Naive thymus-derived CD8-positive, alpha-beta T cell (primary cell): ENCODE measurements around the gene KLHL29. TPM values are rescaled to one million over a fixed set of nuclear protein-coding genes. Genes with fewer than 3 reads are reported as not detected.
A peak's percentile ranks its signal among the peaks of the same experiment; 100 is the strongest.

Experiments
- ATAC-seq, 2 donors: fragments of 150-1000 bp; cut with Tn5 transposase in 1 of 2; sonication (Bioruptor Pico), chemical (Tn5 transposase) in 1 of 2; 1 replicate in 1 of 2; 2 replicates in 1 of 2; pipeline ENCODE4 v1.10.0; 2021; ENCODE audit warnings: mild to moderate bottlenecking in 2 of 2, moderate library complexity in 2 of 2
- POLR2A ChIA-PET: fragments of 350-600 bp; sonication (Branson Sonifier 250); formaldehyde crosslinking; loops from one replicate; lab custom pipeline; 2021; ENCODE audit warnings: antibody characterized with exemption; lab: Charles Lee
- DNase-seq, 10 donors: peaks; one replicate each; pipeline versions ENCODE4 v3.0.0 to v3.0.0-alpha.2; 2020 to 2022
- H3K27ac Mint-ChIP-seq, 10 donors: one replicate each; pipeline ENCODE4 v1.8.0; 2020 to 2022; ENCODE audit warnings: mild to moderate bottlenecking in 10 of 10, mixed read lengths in 10 of 10, moderate library complexity in 4 of 10, inconsistent platforms in 1 of 10
- H3K27me3 Mint-ChIP-seq, 5 donors: one replicate each; pipeline ENCODE4 v1.8.0; 2021 to 2022; ENCODE audit warnings: mixed read lengths in 5 of 5
- H3K36me3 Mint-ChIP-seq, 3 donors: one replicate each; pipeline ENCODE4 v1.8.0; 2020 to 2022; ENCODE audit warnings: mixed read lengths in 3 of 3, mild to moderate bottlenecking in 2 of 3, inconsistent platforms in 1 of 3
- H3K4me1 Mint-ChIP-seq, 4 donors: one replicate each; pipeline ENCODE4 v1.8.0; 2021 to 2022; ENCODE audit warnings: mixed read lengths in 4 of 4
- H3K4me3 Mint-ChIP-seq, 10 donors: one replicate each; pipeline ENCODE4 v1.8.0; 2020 to 2022; ENCODE audit warnings: mild to moderate bottlenecking in 10 of 10, mixed read lengths in 10 of 10, moderate library complexity in 6 of 10, inconsistent platforms in 1 of 10
- H3K9me3 Mint-ChIP-seq, 9 donors: one replicate each; pipeline ENCODE4 v1.8.0; 2020 to 2022; ENCODE audit warnings: mixed read lengths in 9 of 9, mild to moderate bottlenecking in 3 of 9, inconsistent platforms in 1 of 9, moderate library complexity in 1 of 9
- polyA plus RNA-seq, 3 donors: library from polyadenylated mRNA; unstranded; fragments of 300-500 nt; fragmentation: Illumina TruSeq; gene quantifications; one replicate each; pipeline ENCODE4 v1.2.3, GENCODE V29; 2021
- total RNA-seq, 8 experiments: library from RNA in 2 of 8; stranded (reverse) in 2 of 8; gene quantifications; one replicate each; pipeline ENCODE4 v1.2.3 and lab custom pipeline; 2021 to 2026

The KLHL29 gene
- total and polyA plus RNA-seq, 5 experiments from 2014 or later: 0.02 to 1.7 (median 0.14) TPM

DNA sequence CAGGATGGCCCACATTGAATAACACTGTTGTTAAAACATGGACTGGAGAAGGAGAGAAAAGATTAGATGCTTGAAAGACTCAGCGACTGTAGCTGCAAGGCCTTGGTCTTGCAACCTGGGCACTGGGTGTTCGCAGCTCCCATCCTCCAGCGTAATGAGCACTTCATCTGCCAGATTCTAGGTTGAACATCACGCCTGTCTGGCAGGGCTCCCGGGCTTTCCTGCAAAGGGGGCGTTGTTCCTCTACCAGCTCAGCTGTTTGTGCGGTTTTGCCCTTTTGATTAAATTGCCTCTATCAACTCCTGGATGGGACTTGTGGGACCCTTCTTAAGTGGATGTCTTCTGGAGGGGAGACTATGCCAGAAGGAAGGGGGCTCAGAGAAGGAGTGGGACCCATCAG, 215.4 kb downstream of the KLHL29 start:
- H3K27ac Mint-ChIP-seq: no peak overlapping the region
- H3K27me3 Mint-ChIP-seq: peaks cover 0 to 2% (median under 1%) of the 10 kb centered on the region in 5 donors
- H3K9me3 Mint-ChIP-seq: peaks cover 0 to 2% (median 0%) of the 10 kb centered on the region in 9 donors
- DNase-seq: no peak
- no peak for ATAC-seq
- no peak overlapping the region for H3K4me3 Mint-ChIP-seq
- H3K4me1 Mint-ChIP-seq: no peaks in the 10 kb centered on the region
- POLR2A ChIA-PET: no interaction called here
- H3K36me3 Mint-ChIP-seq: peaks cover 0 to 4% (median 0%) of the 10 kb centered on the region in 3 donors

DNA sequence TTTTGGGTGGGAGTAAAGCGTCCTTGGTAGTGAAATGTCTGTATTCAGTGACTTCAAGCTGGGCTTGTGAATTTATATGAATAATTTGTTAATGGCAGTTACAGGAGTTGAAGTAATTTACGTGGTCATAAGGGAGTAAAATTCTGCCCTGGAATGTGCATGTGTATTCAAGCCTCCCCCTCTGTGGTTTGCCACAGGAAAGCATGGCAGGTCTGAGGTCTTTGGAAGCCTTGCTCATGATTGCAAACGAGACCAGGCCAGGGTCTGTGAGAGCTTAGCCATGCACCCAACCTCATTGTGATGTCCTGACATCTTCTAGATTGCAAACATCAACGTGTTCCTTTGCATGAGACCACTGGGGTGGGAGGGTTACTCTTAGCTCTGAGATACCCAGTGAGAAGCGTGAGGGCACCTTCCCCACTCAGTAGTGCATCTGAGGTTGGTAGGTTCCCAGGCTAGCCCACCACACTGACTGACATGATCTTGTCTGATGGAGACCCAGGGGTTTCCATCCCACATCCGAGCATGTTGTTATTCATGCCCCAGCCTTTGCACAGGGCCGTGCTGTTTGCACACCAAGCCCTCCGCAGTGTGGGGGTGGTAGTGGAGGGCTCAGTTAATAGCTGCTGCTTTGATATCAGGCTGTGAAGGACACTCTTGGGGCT, 216.5 kb downstream of the KLHL29 start:
- DNase-seq (no peak), ATAC-seq (no peak)
- POLR2A ChIA-PET: no interaction called here
- peaks cover 0 to 12% (median 4%) of the 10 kb centered on the region in 9 donors for H3K9me3 Mint-ChIP-seq
- peaks cover 0 to 3% (median 1%) of the 10 kb centered on the region in 5 donors for H3K27me3 Mint-ChIP-seq
- peaks cover 0 to 8% (median 7%) of the 10 kb centered on the region in 3 donors for H3K36me3 Mint-ChIP-seq
- no peak overlapping the region for H3K4me3 Mint-ChIP-seq
- H3K27ac Mint-ChIP-seq: peak overlapping the region in 1 of 10 donors; percentile 17
- H3K4me1 Mint-ChIP-seq: no peaks in the 10 kb centered on the region

DNA sequence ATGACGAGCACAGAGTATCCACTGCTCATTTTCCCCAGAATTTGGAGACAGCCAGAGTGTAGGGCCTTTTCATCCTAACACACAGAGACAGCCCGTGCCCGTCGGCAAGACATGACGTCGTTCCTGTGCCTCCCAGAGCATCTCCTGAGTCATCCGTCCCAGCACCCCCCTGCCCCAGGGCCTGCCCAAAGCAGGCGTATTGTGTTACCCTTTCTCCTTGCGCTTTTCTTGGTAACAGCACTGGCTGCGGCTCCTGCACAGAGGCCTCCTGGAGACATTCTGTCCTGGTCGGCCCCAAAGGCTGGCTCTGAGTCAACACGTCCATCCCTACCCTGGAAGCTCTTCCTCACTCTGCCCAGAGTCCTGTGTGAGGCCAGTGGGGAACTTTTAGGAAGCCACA, 217.1 kb downstream of the KLHL29 start:
- Mint-ChIP-seq H3K36me3 (peaks cover 0 to 13% (median 8%) of the 10 kb centered on the region in 3 donors), H3K4me1 (no peaks in the 10 kb centered on the region)

DNA sequence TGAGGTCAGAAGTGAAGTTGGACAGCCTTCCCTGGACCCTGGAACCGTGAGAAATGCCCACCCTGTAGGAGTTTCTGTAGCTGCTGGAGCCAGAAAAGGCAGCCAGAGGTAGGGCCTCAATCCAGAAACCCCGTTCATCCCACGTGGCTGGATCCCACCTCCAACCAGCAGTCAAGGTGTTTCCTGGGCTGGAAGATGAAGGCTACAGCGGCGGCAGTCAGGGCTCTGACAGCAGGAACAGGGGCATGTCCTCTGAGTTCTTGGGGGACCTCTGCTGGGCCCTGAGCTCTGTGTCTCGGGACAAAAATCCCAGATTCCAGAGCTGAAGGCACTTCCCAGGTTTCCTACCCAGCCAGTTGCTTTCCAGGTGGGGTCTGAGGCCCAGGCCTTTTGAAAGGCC, 218.2 kb downstream of the KLHL29 start:
- Mint-ChIP-seq H3K4me3 (no peak overlapping the region), H3K27me3 (peaks cover 0 to 6% (median 1%) of the 10 kb centered on the region in 5 donors), H3K36me3 (peaks cover 0 to 15% (median 8%) of the 10 kb centered on the region in 3 donors), H3K9me3 (peaks cover 0 to 23% (median 9%) of the 10 kb centered on the region in 9 donors), H3K27ac (no peak overlapping the region), H3K4me1 (no peaks in the 10 kb centered on the region)
- ATAC-seq: no peak
- POLR2A ChIA-PET: no interaction called here
- no peak for DNase-seq

More for the DNA sequence above, 217.1 kb downstream of the KLHL29 start:
- Mint-ChIP-seq H3K9me3 (peaks cover 0 to 19% (median 9%) of the 10 kb centered on the region in 9 donors), H3K4me3 (no peak overlapping the region), H3K27me3 (peaks cover 0 to 6% (median 1%) of the 10 kb centered on the region in 5 donors), H3K27ac (no peak overlapping the region)
- DNase-seq: no peak
- POLR2A ChIA-PET: no interaction called here
- ATAC-seq: no peak

DNA sequence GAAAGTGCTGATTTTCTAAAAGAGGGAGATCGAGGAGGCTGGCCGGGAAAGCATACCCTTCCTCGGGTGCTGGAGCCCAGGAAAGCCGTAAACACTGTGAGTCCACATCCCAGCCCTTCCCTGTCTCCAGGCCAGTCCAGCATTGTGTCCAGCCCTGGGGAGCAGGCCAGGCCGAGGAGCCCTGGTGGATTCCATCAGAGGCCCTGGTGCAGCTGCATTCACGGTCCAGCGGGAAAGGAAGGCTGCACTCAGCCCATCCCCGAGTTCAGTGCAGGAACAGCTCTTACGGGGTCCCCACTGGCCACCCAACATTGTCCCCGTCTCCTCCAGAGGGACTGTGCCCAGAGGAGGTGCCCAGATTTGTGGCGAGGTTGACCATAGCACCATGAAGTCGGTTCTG, 218.6 kb downstream of the KLHL29 start:
- peaks cover 0 to 23% (median 9%) of the 10 kb centered on the region in 9 donors for H3K9me3 Mint-ChIP-seq
- ATAC-seq (no peak), DNase-seq (no peak)
- H3K4me1 Mint-ChIP-seq: no peaks in the 10 kb centered on the region
- H3K27ac Mint-ChIP-seq: no peak overlapping the region
- no peak overlapping the region for H3K4me3 Mint-ChIP-seq
- peaks cover 0 to 6% (median 1%) of the 10 kb centered on the region in 5 donors for H3K27me3 Mint-ChIP-seq
- peaks cover 0 to 15% (median 8%) of the 10 kb centered on the region in 3 donors for H3K36me3 Mint-ChIP-seq
- POLR2A ChIA-PET: no interaction called here

DNA sequence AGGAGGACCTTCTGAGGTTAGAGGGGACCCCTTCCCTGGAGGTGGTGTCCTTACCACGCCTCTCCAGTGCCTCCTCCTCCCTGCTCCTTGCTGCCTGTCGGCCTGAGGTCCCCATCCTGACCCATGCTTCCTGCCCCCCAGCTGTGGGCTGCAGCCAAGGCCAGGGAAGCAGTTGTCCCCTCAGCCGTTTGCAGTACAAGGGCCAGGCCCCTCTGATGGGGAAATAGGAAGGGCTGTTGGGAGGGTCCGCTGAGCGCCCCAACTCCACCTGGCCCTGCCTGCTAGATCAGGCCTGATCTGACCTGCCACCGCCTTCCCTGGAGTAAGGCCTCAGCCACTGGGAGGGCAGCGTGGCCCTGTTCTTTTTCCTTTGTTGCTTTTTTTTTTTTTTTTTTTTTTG, 219.8 kb downstream of the KLHL29 start:
- DNase-seq (no peak), ATAC-seq (no peak)
- POLR2A ChIA-PET: no interaction called here
- peaks cover 2 to 10% (median 6%) of the 10 kb centered on the region in 5 donors for H3K27me3 Mint-ChIP-seq
- no peak overlapping the region for H3K27ac Mint-ChIP-seq
- H3K9me3 Mint-ChIP-seq: peaks cover 0 to 23% (median 9%) of the 10 kb centered on the region in 9 donors
- peaks cover 0 to 5% (median 0%) of the 10 kb centered on the region in 4 donors for H3K4me1 Mint-ChIP-seq
- peaks cover 0 to 15% (median 8%) of the 10 kb centered on the region in 3 donors for H3K36me3 Mint-ChIP-seq
- no peak overlapping the region for H3K4me3 Mint-ChIP-seq

DNA sequence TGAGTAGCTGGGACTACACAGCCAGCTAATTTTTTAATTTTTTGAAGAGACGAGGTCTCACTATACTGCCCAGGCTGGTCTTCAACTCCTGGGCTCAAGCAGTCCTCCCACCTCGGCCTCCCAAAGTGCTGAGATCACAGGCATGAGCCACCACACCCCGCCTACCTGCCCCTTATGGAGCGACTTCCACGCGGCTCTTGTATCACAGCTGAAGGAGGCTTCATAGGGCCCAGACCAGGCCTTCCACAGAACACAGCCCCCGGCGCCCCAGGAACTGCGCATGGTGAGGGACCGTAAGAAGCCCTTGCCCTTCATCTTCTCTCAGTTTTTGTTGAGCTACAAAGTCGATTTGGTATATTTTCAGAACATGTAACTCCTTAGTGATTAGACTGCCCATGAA, 220.3 kb downstream of the KLHL29 start:
- POLR2A ChIA-PET: no interaction called here
- Mint-ChIP-seq H3K36me3 (peaks cover 0 to 15% (median 8%) of the 10 kb centered on the region in 3 donors), H3K4me3 (no peak overlapping the region), H3K27ac (no peak overlapping the region), H3K9me3 (peaks cover 0 to 23% (median 9%) of the 10 kb centered on the region in 9 donors), H3K27me3 (peaks cover 2 to 10% (median 6%) of the 10 kb centered on the region in 5 donors), H3K4me1 (peaks cover 0 to 5% (median 0%) of the 10 kb centered on the region in 4 donors)
- no peak for DNase-seq
- no peak for ATAC-seq

DNA sequence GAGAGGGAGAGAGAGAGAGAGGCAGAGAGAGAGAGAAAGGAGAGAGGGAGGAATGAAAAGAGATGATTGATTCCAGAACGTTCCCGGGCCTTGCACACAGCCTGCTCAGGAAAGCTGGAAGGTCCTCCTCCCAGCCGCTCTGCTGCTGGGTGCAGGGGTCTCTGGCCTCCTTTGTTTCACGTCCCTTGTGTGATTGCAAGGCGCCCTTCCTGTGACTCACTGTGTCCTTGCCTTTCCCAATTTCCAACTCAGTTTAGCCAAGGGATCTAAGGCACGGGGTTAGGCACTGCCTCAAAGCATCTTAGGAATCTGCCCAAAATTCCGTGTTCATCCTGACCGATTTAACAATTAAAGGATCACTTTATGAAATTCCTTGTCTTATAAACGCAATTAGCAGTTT, 221.2 kb downstream of the KLHL29 start:
- H3K9me3 Mint-ChIP-seq: peaks cover 0 to 31% (median 9%) of the 10 kb centered on the region in 9 donors
- peaks cover 0 to 5% (median 0%) of the 10 kb centered on the region in 4 donors for H3K4me1 Mint-ChIP-seq
- POLR2A ChIA-PET: no interaction called here

DNA sequence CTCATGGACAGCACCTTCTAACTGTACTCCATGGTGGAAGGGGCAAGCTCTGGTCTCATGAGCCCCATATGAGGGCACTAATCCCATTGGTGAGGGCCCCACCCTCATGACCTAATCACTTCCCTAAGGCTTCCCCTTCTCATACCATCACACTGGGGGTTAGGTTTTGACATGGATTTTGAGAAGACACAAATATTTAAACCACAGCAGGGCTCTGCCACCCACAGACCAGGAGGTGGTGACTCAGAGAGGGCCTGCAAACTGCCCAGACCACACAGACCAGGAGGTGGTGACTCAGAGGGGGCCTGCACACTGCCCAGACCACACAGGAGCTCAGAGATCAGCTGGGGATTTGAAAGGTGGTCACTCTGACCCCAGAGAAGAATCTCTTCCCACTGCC, 222.0 kb downstream of the KLHL29 start:
- ATAC-seq (no peak), DNase-seq (peak in 1 of 10 donors; percentile 13)
- peaks cover 2 to 10% (median 6%) of the 10 kb centered on the region in 5 donors for H3K27me3 Mint-ChIP-seq
- POLR2A ChIA-PET: no interaction called here
- H3K36me3 Mint-ChIP-seq: peaks cover 0 to 22% (median 17%) of the 10 kb centered on the region in 3 donors
- peaks cover 0 to 7% (median 0%) of the 10 kb centered on the region in 4 donors for H3K4me1 Mint-ChIP-seq
- H3K27ac Mint-ChIP-seq: no peak overlapping the region
- H3K4me3 Mint-ChIP-seq: no peak overlapping the region
- H3K9me3 Mint-ChIP-seq: peaks cover 1 to 39% (median 14%) of the 10 kb centered on the region in 9 donors

More for the DNA sequence above, 221.2 kb downstream of the KLHL29 start:
- Mint-ChIP-seq H3K4me3 (no peak overlapping the region), H3K36me3 (peaks cover 0 to 15% (median 9%) of the 10 kb centered on the region in 3 donors), H3K27ac (no peak overlapping the region), H3K27me3 (peaks cover 2 to 10% (median 6%) of the 10 kb centered on the region in 5 donors)
- no peak for DNase-seq
- no peak for ATAC-seq

DNA sequence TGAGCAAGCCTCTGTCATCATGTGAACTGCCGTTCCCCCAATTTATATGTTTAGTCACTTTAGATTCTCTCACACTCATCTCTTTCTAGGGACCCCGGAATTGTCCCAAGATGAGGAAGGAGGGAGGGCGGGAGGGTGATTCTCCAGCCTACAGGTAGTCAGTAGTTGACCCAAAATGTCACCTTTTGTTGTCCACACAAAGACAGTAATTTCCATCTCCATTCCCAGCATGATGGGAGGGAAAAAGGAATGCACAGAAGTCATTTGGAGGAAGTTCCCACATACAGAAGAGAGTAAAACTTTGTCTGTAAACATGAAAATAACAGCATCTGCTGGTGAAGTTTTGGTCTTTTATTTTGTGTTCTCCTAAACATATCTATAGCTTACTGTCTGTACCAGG, 222.9 kb downstream of the KLHL29 start:
- Mint-ChIP-seq H3K4me1 (peaks cover 1 to 8% (median 2%) of the 10 kb centered on the region in 4 donors), H3K27ac (no peak overlapping the region), H3K36me3 (peaks cover 0 to 24% (median 17%) of the 10 kb centered on the region in 3 donors), H3K27me3 (peaks cover 2 to 10% (median 6%) of the 10 kb centered on the region in 5 donors), H3K4me3 (no peak overlapping the region), H3K9me3 (peaks cover 2 to 41% (median 14%) of the 10 kb centered on the region in 9 donors)
- ATAC-seq (no peak), DNase-seq (no peak)
- POLR2A ChIA-PET: no interaction called here

DNA sequence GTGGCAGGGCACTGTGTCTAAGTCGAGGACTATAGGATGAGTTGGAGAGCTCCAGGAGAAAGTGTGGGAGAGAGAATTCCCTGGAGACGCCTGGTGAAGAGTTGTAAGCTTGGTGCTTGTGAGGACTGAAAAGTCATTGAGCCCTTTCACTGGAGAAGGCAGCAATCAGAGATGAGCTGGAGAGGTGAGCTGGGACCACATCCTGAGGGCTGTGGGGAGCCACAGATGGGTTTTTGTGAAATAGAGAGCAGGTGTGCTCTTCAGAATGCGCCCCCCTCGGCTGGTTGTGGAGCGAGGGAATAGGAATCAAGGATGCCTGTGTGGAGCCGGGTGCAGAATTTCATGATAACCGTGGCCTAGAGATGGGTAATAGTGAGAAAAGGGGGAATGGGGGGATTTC, 224.3 kb downstream of the KLHL29 start:
- Mint-ChIP-seq H3K27me3 (peaks cover 2 to 10% (median 6%) of the 10 kb centered on the region in 5 donors), H3K4me1 (peaks cover 9 to 12% (median 11%) of the 10 kb centered on the region in 4 donors), H3K4me3 (no peak overlapping the region), H3K27ac (no peak overlapping the region), H3K9me3 (peaks cover 2 to 41% (median 14%) of the 10 kb centered on the region in 9 donors), H3K36me3 (peaks cover 0 to 24% (median 17%) of the 10 kb centered on the region in 3 donors)
- no peak for ATAC-seq
- DNase-seq: peak in 1 of 10 donors; percentile 27
- POLR2A ChIA-PET: no interaction called here

DNA sequence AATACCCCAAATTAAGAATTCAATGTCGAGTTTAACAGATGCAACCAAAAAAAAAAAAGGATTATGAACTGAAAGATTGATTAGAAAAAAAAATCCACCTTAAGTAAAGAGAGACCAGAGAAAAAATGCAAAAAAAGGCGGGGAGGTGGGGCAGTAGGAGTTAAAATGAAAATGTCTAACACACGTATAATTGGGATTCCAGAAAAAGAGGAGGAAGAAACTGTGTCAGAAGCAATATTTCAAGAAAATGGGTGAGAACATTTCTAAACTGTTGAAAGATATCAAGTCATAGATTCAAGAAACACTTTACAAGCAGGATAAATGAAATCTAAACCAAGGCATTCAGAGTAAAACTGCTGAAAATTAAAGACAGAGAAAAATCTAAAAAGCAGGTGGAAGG, 226.9 kb downstream of the KLHL29 start:
- DNase-seq (no peak), ATAC-seq (no peak)
- H3K27ac Mint-ChIP-seq: no peak overlapping the region
- H3K4me1 Mint-ChIP-seq: peaks cover 18 to 32% (median 20%) of the 10 kb centered on the region in 4 donors
- peaks cover 2 to 10% (median 4%) of the 10 kb centered on the region in 5 donors for H3K27me3 Mint-ChIP-seq
- POLR2A ChIA-PET: no interaction called here
- H3K36me3 Mint-ChIP-seq: peaks cover 0 to 14% (median 9%) of the 10 kb centered on the region in 3 donors
- peaks cover 2 to 25% (median 9%) of the 10 kb centered on the region in 9 donors for H3K9me3 Mint-ChIP-seq
- no peak overlapping the region for H3K4me3 Mint-ChIP-seq

DNA sequence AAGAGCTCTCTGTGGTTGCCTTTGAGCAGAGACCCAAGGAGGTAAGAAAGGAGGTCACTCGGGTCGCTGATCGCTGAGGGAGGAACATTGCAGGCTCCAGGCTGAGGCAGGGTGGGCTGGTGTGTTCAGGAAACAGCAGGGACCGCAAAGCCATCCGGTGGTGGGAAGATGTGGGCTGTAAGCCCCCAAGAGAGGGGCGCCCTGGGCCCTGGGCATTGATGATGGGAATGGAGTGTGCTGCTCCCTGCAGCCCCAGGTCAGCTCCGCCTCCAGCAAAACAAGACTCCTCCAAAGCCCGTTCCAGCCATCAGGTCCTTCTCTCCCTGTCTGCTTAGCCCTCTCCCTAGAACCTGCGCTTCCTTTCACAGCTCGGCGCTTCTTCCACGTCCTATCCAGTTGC, 229.7 kb downstream of the KLHL29 start:
- H3K4me3 Mint-ChIP-seq: peak overlapping the region in 8 of 10 donors; percentile 36 to 75 (median 60)
- H3K4me1 Mint-ChIP-seq: peaks cover 17 to 32% (median 20%) of the 10 kb centered on the region in 4 donors
- H3K36me3 Mint-ChIP-seq: peaks cover 0 to 9% (median 9%) of the 10 kb centered on the region in 3 donors
- peaks cover 0 to 2% (median 0%) of the 10 kb centered on the region in 5 donors for H3K27me3 Mint-ChIP-seq
- peaks cover 2 to 18% (median 7%) of the 10 kb centered on the region in 9 donors for H3K9me3 Mint-ChIP-seq
- H3K27ac Mint-ChIP-seq: peak overlapping the region in 5 of 10 donors; percentile 33 to 83 (median 66)
- ATAC-seq: peak in 1 of 2 donors; percentile 51
- peak in 3 of 10 donors; percentile 3 to 54 (median 8) for DNase-seq
- POLR2A ChIA-PET: no interaction called here
